ENCODE data around the gene SORCS1.

The SORCS1 gene

DNA sequence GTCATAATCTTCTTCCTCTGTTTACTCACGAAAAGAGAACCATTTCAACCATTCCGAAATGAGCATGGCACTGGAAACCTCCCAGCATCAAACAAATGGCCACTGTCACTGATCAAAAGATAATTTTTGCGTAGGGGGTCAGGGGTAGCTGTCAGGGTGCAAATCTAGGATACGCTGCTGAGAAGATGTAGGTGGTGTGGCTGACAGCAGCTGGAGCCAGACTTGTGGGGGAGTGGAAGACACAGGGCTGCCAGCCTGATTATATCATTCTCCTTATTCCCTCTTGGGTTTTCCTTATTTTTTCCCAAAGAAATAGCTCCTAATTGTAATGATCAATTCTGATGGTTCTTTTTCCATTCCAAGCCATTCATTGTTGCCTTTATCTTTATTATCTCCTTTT lies 266.1 kb downstream of the SORCS1 start:
- DNase-seq (ENCODE audit: low read depth in 2 of 2): no peak

GRCh38 chr10:106897719-106898118 lies 266.8 kb downstream of the SORCS1 start:
- DNase-seq (ENCODE audit: low read depth in 2 of 2): no peak

DNA sequence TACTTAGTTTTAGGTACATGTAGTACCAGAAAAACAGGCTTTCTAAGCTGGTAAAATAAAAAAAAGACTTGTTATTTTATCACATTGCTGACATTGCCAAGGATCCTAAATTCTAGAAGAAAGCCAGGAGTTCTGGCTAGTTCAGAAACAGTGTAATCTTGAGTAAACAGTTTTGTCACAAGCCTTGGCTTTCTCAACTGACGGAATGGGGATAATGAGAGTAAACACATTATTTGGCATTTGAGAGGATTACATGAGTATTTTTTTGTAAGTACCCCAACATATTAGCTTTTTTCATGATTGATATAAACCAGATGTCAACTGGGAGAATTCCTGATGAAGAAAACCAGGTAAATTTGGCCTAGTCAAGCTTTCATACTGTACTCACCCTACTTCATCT lies 269.8 kb downstream of the SORCS1 start:
- DNase-seq (ENCODE audit: low read depth in 2 of 2): no peak

DNA sequence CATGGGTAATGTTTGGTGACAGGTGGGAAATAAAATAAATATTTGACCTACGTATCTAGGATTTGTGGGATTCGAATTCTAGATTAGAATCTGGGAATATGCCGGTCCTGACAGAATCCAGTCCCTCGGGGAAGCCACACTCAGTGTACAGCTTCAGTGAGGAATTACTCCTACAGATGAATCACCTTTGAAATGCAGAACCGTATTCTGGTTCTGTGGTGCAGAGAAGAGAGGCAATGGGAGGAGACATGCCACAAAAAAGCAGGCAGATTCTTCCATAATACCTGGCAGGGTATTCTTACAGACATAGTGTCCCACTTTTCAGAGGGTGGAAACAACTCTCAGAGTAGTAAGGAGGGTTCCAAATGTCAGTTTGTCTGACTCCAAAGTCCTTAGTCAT lies 286.9 kb downstream of the SORCS1 start:
- DNase-seq (ENCODE audit: low read depth in 2 of 2): no peak

DNA sequence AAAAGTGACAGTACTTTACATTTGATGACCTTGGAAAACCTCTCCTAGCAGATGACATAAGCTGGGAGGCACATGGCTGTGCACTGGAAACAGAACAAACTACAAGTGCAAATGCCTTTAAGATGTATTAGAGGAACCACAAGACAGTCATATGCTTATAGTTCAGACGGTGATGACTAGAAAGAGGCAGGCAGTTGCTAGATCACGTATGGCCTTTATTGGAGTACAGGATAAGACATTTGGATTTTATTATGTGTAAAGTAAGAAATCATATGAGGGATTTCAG lies 290.0 kb downstream of the SORCS1 start:
- no peak for DNase-seq (ENCODE audit: low read depth in 2 of 2)

- DNase-seq (ENCODE audit: low read depth in 2 of 2): no peak
These were observed 290.5 kb downstream of the SORCS1 start for GRCh38 chr10:106873770-106874603.

DNA sequence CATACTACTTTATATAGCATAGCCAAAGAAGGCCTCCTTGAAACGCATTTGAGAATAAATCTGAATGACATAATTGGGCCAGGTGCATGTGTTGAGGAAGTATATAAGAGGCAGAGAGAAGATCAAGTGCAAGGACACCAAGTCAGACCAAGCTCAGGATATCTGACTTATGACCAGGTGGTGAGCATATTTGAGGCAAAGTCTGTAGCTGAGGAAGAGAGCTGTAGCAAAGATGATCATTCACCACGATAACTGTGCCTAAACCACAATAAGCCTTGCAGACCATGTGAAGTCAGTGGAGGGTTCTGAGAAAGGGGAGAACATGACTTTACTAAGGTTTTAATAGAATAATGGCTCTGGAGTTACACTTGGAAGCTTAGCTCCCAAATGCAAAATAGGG lies 292.3 kb downstream of the SORCS1 start:
- no peak for DNase-seq (ENCODE audit: low read depth in 2 of 2)

- no peak for DNase-seq (ENCODE audit: low read depth in 2 of 2)
These were observed 298.2 kb downstream of the SORCS1 start for GRCh38 chr10:106866244-106866845.

GRCh38 chr10:106864031-106864430 lies 300.5 kb downstream of the SORCS1 start:
- no peak for DNase-seq (ENCODE audit: low read depth in 2 of 2)

DNA sequence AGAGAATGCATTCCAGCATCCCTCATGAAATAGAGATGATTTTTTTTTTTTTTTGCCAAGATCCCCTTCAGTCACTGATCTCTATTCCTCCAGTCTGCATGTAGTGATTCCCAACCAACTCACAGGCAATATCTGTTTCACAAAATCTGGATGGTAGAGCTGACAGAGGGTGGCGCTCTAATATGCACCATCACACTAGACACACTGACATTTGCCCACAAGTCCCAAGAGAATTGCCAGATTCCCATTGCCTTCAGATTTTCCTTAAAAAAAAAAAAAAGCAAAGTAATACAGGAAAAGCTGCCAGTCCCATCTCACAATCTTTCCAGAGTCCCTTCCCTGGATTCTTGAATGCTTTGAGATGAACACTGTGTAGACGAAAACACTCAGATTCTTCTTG lies 301.0 kb downstream of the SORCS1 start:
- no peak for DNase-seq (ENCODE audit: low read depth in 2 of 2)

DNA sequence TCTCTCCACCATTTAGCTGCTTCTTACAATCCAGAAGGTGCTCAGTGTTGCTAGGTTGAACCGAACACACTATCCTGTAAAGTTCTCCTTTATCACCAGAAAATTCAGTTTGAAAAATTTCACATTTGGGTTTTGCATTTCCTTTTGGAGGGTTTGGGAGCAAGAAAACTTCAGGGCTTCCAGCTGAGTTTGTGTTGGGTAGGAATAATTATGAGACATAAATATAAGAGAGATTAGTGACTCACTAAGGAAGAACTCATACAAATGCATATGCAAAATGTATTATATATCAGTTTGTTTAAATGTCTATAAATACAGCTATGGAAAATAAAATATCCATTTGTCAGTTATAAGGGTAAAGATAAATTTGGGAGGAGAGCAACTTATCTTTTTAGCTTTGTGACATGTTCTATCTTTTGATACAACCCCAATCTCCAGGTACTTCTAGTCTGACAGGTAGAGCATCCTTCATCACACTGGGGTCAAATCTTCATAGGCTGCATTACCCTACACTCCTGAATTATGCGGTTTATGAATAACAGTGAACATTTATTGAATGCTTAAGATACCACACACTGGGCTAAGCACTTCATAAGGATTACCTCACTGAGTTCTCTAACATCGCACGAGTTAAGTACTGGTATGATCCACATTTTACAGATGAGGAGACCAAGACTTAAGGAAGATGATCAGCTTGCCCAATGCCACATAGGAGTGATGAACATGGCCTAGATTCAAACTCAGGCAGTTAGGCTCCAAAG lies 304.4 kb downstream of the SORCS1 start:
- DNase-seq (ENCODE audit: low read depth in 2 of 2): no peak

DNA sequence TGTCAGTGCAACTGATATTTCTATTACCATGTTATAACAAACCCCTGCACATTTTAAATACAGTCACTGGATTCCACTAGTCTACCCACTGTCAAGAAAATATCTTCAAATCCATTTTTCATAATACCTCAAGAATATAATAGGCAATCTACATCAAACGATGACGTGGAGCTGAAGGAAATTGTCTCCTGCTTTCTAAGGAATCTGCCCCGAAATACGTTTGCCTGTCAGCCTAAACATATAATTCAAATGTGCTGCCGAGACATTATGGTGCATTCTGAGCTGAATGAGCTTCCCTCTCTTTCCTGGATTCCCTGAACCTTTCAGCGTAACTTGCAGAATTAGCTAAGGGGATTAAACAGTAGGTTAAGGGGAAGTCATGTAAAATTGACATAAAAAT lies 306.8 kb downstream of the SORCS1 start:
- DNase-seq (ENCODE audit: low read depth in 2 of 2): no peak

DNA sequence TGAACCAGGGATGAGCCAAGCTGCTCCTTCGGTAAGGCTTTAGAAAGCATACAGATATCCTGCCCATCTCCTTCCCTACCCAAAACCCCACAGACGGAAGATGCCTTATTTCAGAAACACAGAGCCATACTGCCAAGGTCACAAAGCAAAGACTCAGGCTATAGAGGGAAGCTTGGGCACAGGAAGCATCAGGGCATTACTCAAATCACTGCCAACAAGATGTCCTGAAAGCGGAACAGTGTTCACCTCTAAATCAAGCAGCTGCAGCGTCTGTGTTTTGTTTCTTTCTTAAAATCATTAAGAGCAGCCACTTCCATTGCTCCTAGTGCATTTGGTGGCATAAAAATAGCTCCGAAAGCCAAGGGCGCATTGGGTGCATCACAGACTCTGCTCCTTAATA lies 307.3 kb downstream of the SORCS1 start:
- no peak for DNase-seq (ENCODE audit: low read depth in 2 of 2)

GRCh38 chr10:106836933-106837663 lies 327.4 kb downstream of the SORCS1 start:
- no peak for DNase-seq (ENCODE audit: low read depth in 2 of 2)

DNA sequence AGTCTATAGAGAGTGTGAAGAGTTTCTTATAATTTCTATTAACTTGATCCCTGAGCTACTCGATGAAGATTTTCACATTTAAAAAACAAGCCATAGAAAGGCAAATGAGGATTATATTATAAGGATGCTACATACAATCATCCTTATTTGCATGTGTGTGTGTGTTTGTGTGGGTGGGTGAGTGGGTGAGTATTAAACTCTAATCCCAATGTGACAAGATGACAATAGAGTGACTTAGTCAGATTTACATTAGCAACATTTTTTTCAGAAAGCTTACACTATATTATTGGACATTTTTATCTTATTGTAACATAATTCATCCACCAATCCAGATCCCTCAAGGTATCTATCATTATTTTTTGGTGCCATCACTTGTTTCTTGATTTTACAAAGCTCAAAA lies 331.7 kb downstream of the SORCS1 start:
- DNase-seq (ENCODE audit: low read depth in 2 of 2): no peak

DNA sequence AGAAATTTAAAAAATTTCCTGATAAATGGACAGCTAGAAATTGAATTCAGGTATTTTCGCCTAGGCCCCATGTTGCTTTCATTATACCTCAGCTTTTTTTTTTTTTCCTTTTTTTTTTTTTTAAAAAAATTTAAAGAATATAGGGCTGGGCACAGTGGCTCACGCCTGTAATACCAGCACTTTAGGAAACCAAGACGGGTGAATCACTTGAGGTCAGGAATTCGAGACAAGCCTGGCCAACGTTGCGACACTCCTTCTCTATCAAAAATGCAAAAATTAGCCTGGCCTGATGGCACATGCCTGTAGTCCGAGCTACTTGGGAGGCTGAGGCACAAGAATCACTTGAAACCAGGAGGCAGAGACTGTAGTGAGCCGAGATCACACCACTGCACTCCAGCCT lies 334.0 kb downstream of the SORCS1 start:
- DNase-seq (ENCODE audit: low read depth in 2 of 2): no peak

- no peak for DNase-seq (ENCODE audit: low read depth in 2 of 2)
These were observed 334.5 kb downstream of the SORCS1 start for GRCh38 chr10:106830006-106830405.

- no peak for DNase-seq (ENCODE audit: low read depth in 2 of 2)
These were observed 337.8 kb downstream of the SORCS1 start for GRCh38 chr10:106826716-106827115.

GRCh38 chr10:106825576-106826364 lies 338.7 kb downstream of the SORCS1 start:
- no peak for DNase-seq (ENCODE audit: low read depth in 2 of 2)

GRCh38 chr10:106820579-106820978 lies 343.9 kb downstream of the SORCS1 start:
- DNase-seq (ENCODE audit: low read depth in 2 of 2): no peak

DNA sequence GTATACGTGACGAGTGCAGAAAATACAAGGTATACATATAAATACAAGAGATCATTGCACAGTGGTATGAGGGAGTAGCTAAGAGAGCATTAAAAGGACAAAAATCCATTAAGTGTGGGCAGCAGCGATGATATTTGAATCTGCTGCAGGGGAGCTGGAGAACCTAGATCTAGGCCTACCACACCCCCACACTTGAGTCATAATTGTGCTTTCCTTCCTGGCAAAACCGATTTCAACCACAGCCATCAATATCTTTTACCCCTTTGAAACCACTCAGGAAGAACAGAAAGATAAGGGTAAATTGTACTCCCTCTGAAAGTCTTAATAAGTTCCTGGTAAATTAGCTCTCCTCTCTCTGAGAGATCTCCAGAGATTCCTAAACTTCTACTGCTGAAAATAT lies 345.0 kb downstream of the SORCS1 start:
- DNase-seq (ENCODE audit: low read depth in 2 of 2): no peak
